ENCODE measurements around the gene TAOK2.

Gene TAOK2

DNA sequence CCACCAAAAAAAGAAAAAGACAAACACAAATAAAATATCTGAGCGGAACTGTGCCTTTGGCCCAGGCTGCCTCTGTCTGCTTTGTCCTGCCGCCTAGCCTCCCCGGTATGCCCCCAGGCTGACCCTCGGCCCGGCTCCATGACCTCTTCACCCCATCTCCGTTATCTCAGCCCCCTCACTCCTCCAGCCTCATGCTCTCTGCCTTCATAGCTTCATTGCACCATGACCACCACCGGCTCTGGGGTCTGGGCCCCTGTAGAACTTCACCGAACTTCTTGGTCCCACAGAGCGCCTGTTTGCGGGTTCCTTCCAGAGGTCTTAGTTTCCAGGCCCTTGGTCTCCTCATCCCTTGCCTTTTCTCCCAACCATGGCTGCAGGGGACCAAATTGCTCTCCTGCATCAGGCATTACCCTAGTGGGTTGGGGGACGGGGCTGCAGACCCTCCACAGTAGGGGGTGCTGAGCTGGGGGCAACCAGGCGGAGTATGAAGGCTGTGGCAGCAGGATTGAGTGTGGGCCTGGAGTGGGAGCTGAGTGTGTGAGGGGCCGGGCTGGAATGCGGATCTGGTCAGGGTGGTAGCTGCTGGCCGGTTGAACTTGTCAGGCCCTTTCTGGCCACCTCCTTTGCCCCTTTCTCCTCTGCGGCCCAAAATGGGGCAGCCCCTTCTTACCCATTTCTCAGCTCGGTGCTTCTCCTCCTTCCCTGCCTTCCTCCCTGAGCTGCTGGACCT is 14.8 kb downstream of the TAOK2 start:
- no peak for DNase-seq (ENCODE audit: low spot score)

DNA sequence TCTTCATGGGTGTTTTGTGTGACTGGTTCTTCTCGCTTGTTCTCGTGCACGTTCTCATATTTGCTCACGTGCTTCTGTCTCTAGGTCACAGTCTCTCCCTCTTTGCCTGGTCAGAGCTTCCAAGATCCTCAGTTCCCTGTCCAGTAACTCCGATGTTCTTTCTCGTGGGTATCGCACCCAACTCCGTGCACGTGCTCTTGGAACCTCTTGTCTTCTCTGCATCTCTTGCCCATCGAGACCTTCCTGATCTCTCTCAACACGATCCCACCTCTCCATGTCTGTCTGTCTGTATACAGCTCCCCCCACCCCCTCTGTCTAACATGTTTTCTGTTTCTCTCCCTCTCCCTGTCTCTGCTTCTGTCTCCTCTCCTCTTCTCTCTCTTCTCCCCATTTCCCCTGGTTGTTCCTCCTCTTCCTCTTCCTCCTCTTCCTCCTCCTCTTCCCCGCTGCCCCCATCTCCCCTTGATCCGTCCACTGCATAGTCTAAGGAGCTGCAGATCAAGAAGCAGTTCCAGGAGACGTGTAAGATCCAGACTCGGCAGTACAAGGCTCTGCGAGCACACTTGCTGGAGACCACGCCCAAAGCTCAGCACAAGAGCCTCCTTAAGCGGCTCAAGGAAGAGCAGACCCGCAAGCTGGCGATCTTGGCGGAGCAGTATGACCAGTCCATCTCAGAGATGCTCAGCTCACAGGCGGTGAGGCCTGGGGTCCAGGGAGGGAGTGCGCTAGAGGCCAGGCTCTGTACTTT is 15.6 kb downstream of the TAOK2 start:
- no peak for DNase-seq (ENCODE audit: low spot score)

DNA sequence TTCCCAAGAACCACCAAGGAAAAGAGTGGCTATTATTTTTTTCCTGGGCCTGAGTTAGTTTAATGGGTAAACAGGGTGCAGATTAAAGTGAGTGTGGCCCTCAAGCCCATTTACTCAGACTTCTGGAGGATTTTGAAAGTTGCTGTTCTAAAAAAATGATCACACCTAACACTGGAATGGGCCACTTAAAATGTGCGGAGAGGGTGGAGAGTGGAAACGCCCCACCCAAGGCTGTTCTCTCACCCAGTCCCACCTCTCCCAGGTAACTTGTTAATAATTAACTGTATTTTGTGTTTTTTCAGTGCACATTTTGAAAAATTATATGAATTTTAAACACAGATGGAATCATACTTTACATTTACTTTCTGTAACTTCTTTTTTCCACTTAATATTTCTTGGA is 16.4 kb downstream of the TAOK2 start:
- DNase-seq (ENCODE audit: low spot score) = no peak

DNA sequence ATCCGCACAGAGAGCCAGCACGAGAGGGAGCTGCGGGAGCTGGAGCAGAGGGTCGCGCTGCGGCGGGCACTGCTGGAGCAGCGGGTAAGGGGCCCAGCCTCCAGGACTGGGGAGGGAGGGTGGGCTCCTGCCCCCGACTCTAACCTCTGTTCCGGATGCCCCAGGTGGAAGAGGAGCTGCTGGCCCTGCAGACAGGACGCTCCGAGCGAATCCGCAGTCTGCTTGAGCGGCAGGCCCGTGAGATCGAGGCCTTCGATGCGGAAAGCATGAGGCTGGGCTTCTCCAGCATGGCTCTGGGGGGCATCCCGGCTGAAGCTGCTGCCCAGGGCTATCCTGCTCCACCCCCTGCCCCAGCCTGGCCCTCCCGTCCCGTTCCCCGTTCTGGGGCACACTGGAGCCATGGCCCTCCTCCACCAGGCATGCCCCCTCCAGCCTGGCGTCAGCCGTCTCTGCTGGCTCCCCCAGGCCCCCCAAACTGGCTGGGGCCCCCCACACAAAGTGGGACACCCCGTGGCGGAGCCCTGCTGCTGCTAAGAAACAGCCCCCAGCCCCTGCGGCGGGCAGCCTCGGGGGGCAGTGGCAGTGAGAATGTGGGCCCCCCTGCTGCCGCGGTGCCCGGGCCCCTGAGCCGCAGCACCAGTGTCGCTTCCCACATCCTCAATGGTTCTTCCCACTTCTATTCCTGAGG is 17.4 kb downstream of the TAOK2 start:
- no peak for DNase-seq (ENCODE audit: low spot score)

DNA sequence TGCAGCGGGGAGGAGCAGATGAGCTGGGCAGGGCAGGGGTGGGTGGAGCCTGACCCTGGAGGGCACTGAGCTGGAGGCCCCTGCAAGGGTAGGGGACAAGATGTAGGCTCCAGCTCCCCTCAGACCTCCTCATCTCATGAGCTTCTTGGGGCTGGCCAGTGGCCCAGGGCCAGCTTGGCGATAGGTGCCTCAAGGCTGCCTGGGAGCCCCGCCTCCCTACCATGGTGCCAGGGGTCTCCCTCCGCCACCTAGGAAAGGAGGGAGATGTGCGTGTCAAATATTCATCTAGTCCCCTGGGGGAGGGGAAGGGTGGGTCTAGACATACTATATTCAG is 17.9 kb downstream of the TAOK2 start:
- no peak for DNase-seq (ENCODE audit: low spot score)

DNA sequence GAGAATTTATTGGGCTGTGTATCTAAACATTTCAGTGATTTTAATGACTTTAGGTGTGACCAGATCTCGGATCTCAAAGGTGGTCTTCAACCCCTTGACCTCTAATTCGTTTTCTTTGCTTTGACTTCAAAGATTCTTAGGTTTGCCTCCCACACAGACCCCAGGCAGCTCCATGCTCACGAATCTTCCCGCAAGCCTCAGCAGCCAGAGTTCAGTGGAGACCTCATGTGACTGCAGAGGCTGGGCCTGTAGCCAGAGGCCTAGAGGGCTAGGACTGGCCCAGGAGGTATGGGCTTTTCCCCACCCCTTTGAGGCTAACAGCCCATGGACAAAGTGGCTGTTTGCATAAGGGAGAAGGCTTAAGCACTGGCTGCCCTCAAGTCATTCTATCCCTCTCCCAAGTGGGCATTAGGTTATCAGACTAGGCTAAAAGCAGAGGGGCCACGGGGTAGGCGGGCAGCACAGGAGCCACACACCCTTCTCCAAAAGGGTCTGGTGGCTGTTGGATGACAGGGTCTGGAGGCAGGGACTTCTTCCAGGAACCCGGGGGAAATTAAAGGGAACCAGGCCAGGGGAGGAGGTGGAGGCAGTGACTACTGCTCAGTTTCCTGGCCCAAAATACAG is 18.8 kb downstream of the TAOK2 start:
- no peak for DNase-seq (ENCODE audit: low spot score)

DNA sequence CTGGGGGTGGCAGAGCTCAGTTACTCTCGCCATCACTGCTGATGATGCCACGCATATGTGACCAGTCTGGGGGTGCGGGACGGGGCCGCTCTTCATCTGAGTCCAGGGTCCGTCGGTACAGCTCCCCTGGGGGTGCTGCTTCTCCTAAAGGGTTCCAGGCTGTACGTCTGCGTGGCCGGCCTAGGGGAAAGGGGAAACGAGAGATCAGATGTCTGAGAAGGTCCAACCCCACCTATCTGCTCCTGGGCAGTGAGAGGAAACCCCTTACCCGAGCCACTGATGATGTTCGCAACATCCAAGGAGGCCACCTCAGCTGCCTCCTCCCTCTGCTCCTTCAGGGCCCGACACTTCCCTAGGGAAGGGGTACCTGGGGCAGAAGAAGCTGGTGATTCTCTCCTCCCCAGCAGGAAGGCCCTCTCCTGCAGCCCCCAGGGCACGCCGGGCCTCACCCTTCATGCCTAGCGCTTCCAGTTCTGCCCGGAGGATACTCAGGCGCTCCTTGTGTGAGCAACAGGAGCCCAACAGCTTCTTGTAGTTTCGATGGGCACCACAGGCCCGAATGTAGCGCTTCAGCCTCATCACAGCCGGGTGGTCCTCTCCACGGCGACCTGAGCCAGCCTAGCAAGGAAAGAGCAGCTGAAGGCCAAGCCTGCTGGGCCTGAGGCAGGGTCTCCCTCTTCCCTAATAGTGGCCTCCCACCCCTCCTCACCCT is 19.7 kb downstream of the TAOK2 start:
- DNase-seq (ENCODE audit: low spot score) = no peak

DNA sequence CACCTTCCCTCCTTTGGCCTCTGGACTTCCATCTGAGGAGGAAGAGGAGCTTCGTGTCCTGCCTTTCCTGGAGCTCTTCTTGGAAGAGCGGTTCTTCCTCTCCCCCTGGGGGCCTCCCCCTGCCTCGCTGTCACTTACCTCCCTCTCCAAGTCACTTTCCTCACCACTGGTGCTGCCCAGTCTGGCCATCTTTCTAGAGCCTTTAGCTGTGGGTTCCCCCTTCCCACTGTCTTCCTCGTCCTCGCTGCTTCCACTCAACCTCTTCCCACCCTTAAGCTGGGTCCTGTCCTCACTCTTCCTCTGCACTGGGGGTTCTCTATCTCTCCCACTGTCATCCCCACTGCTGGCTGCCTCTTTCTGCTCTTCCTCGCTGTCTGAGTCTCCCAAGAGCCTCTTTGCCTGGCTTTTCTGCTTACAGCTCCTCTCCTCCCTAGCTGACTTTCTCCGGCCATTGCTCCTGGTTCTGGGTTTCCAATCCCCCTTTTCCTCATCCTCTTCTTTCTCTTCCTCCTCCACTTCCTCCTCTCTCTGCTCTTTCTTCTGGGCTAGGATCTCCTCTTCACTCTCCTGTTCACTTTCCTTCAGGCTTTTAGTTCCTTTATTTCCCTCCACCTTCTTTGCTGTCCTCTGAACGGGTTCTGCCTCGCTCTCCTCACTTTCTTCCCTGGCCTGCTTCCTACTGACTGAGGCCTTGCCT is 20.4 kb downstream of the TAOK2 start:
- DNase-seq (ENCODE audit: low spot score) = no peak

DNA sequence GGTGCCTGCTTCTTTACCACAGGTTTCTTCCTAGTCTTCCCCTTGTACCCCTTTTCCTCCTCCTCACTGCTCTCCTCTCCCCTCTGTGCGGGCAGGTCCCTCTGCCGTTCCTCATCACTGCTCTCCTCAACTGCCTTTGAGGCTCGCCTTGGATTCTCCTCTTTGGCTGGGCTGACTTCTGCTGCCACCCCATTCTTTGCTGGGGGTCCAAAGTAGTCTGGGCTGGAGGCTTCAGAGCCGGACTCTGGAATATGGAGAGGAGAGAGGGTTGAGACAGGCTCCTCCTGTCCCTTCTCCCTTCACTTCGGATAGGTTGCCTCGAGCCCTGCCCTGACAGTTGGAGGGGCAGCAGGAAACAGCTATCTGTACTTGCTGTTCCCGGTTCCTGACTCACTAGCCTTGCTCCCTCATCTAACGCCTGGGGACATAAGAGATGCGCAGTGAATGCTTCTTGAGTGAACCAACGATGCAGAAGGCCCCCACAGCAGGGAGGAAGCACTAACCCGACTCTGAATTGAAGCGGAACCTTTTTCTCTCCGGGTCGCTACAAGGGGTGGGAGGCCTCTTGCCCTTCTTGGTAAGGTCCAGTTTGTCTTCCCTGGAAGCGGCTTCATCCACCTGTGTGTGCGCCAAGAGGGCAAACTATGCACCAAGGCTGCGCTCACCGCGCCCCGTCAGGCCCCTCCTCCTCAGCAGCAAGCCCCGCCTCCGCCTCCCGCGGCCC is 21.1 kb downstream of the TAOK2 start:
- no peak for DNase-seq (ENCODE audit: low spot score)

DNA sequence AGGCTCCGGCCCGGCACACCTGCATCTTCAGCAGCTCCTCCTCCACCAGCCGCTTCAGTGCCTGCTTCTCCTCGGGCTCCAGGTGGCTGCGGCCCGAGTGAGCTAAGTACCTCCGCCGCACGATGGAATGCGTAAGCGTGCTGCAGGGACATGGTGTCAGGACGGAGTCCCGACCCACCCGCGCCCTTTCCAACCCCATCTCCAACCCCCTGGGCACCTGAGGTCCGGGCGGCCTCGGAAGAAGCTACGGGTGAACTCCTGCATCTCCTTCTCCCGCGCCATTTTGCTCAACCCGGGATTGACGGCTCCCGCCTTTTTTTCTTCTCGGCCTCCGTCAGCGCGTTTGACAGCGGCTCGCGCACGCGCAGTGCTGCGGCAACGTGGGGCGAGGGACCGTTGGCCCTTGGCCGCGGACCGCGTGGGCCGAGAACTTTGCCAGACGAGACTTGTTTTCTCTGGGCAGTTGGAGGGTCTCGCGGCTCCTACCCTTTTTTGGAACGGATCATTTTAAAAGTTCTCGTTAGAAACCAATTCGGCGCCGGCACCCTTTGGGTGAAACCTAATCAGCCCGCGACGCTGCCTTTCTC is 21.7 kb downstream of the TAOK2 start, which contains the start of gene HIRIP3:
TSS of gene HIRIP3 (minus strand) at position 294 of the 587 bp plus-strand sequence. CDS start at position 282, 12 bp downstream.
- peak; percentile 92 for DNase-seq (ENCODE audit: low spot score)

DNA sequence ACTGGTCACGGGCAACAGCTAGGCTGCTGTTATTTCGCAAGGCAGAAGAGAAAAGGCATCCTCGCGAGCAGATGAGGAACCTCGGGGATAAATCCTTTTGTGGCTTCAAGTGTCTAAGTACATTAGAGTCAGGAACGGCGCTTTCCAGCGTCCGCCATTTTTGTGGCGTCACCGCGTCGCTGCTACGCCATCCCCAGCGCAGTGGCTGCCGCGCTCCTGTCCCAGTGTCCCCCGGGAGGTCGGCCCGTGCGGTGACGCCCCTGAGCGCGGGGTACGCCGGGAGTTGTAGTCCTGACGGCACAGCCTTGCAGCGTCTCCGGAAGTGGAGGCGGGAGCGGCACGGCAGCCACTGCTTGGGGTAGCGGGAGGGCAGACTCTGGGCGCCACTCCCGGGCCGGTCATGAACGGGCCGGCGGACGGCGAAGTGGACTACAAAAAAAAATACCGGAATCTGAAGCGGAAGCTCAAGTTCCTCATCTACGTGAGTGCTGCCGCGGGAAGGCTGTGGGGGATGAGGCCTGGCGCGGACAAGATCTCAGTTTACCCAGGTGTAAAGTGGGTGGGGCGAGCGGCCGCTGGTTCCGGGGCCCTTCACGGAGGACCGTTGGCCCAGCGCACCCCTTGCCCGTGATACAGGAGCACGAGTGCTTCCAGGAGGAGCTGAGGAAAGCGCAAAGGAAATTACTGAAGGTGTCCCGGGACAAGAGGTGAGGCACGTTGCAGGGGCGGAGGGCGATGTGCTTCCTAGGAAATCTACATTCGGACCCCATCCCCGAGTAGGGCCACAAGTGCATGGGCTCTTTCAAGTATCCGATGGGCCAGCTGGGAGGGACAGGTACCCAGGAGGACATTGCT is 22.5 kb downstream of the TAOK2 start, which contains the start of gene INO80E:
TSS of gene INO80E (plus strand) at position 331 of the 855 bp plus-strand sequence. CDS start at position 401, 70 bp downstream.
- peak; percentile 98 for DNase-seq (ENCODE audit: low spot score)

DNA sequence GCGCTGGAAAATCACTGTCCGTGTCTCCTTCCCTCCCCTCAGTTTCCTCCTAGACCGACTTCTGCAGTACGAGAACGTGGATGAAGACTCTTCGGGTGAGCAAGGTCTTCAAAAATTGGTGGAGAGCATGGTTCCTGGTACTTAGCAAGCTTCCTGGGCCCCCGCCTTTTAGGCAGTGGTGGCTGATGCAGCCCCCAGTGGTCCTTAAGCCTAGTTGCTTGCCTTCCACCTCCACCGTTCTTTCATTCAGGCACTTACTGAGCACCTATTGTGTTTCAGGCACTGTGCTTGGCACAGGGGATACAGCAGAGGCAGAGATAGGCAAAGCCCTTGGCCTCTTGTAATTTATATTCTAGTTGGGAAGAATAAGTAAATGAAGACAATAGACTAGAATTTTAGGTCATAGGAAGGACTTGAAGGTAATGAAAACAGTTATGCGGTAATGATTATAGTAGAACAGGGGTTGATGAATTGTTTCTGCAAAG is 23.1 kb downstream of the TAOK2 start:
- no peak for DNase-seq (ENCODE audit: low spot score)

DNA sequence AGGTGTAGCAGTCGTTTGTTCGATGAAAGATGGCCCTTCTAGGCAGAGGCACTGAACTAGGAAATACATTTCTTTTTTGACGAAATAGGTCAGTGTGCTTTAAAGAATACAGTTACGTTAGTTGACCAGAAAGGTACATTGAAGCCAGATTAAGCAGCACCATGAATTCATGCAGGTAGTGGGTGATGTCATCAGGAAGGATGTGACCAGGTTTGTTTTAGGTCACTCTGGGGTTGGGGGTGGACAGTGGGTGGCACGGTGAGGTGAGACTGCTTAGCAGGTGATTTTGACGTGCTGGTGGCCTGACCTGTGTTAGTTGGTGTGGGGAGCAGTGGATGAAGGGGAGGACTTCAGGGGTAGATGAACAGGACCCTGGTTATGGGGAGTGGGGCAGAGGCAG is 25.9 kb downstream of the TAOK2 start:
- DNase-seq (ENCODE audit: low spot score) = no peak

DNA sequence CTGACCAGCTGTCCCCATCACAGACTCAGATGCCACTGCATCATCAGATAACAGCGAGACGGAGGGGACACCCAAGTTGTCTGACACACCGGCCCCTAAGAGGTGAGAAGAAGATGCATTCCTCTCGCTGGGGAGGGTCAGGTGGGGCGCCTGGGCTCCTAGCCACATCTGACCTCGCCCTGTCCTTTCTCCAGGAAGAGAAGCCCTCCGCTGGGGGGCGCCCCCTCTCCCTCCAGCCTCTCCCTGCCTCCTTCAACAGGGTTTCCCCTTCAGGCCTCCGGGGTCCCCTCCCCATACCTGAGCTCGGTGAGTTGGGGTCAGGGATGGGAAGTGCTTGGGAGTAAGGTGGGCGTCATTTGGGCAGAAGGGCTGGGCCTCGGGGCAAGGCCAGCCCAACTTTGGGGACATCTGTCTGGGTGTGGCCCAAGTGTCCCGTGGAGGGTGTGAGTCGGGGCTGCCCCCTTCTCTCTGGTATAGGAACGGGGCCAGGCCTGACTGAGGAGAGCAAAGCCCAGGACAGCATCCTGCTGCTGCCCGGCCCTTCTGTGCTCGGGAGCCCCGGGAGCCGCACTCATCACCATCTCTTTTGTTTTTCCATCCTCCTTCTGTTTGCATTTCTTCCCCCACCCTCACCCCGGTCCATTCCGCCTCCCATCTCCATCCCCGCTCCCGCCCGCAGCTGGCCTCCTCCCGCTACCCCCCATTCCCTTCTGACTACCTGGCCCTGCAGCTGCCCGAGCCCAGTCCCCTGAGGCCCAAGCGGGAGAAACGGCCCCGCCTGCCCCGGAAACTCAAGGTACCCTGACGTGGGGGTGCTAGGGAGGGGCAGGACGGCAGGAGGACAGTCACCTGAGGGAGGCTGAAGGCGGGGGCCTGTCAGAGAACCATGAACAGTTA is 27.3 kb downstream of the TAOK2 start:
- DNase-seq (ENCODE audit: low spot score) = no peak

DNA sequence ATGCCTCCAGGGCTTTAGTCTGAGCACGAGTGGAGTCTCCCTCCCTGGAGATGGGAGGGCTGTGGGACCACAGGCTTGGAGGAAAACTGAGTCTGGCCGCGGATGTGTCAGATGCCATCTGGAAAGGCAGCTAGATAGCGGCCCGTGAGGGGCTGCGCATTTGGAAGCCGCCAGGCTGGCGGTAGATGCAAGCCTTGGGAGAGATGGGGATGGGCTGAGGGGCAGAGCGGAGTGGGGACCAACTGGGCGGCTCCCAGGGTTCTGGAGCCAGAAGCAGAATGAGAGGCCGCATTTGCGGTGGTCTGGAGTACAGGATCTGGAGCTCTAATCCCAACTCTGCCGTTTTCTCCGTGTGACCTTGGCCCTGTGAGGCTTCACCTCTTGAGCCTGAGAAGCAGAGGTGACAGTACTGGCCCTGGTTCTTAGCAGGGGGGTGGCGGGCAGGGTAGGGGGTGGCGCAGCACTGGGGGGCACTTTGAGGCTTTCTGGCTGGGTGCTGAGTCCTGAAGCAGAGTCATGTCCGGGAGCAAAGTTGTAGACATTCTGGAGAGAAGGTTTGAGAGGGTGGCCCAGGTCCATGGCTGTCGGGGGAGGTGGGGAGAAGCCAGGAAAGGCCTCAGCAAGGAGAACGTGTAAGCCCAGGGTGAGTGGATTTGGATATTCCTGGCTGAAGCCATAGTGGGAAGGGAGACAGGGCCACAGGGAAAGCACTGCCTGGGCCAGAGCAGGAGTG is 29.1 kb downstream of the TAOK2 start:
- no peak for DNase-seq (ENCODE audit: low spot score)

DNA sequence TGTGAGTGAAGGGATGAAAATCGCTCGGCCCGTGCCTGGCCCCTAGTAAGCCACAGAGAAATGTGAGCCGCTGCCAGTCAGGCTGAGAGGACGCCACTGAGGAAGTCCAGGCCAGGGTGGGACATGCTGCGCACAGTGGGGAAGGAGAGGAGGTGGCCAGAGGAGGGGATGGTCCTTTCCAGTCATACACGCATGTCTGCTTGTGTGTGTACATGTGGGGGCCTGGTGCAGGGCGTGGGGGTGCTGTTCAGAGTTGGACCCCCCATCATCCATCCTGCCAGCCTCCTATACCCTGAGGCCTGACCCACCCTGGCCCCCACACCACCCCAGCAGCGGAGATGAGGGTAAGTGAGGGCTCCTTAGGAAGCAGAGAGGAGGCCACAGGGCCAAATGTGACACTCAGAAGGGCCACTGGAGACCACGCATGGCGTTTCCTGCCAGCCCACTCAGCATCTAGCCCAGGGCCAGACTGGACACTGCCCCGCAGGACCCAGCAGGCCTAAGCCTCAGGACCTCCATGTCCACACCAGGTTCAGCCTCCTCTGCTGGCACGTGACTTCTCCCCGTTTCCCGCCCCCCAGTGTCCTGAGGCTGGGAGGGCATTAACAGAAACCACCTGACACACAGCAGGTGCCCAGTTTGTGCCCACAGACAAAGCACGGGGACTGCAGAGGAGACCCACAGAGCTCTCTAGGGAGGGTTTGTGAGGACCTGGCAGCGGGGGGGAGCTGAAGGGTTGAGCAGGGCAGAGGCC is 30.2 kb downstream of the TAOK2 start:
- no peak for DNase-seq (ENCODE audit: low spot score)

DNA sequence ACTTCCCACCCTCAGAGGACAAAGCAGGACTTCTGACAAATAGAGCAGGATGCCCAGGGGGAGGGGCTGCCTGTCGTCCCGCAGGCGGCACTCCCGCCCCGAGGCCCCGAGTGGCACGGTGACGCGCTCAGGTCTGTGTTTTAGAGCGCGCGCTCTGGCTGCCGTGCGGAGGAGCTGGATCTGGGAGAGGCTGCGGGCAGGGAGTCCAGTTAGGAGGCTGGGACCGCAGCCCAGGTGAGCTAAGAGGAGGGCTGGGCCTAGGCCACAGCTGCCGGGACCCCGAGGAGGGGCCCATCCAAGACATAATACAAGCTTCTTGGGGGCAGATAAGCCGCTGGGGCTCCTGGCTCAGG is 30.7 kb downstream of the TAOK2 start:
- no peak for DNase-seq (ENCODE audit: low spot score)
